Caco-2 (cell line): ENCODE results near the gene ST8SIA2. TPM values are rescaled to one million over a fixed set of nuclear protein-coding genes. Genes with fewer than 3 reads are reported as not detected.

Experiments
- BruUV-seq: library from RNA; stranded (reverse); fragments of 400-500 nt; replicated peaks from 2 replicates; lab custom pipeline; 2021; lab: Mats Ljungman, UMichigan
- CTCF ChIA-PET: fragments of 300-600 bp; sonication (Branson Sonifier 250); formaldehyde crosslinking; loops from one replicate; lab custom pipeline; 2022; ENCODE audit warnings: antibody characterized with exemption; lab: Charles Lee
- POLR2A ChIA-PET: fragments of 300-600 bp; sonication (Branson Sonifier 250); formaldehyde crosslinking; loops from one replicate; lab custom pipeline; 2022; ENCODE audit warnings: antibody characterized with exemption; lab: Charles Lee
- DNase-seq, 2 experiments: peaks; one replicate each; pipeline versions ENCODE4 v3.0.0 to v3.0.0-alpha.2; 2020 to 2022
- H3K27me3 ChIP-seq: replicated peaks from 2 replicates; pipeline ENCODE4 v1.6.0; 2011; ENCODE audit warnings: low read length; ENCODE audit not compliant: control insufficient read depth, insufficient read depth
- H3K36me3 ChIP-seq: 2 replicates; pipeline ENCODE4 v1.5.1; 2011; ENCODE audit warnings: low read length; ENCODE audit not compliant: control insufficient read depth, insufficient read depth
- H3K4me1 ChIP-seq: fragments of 250-450 bp; sonication (Bioruptor Pico); 2 replicates; pipeline ENCODE4 v1.5.1; 2020; ENCODE audit warnings: mild to moderate bottlenecking
- H3K4me3 ChIP-seq: 2 replicates; pipeline ENCODE4 v1.5.1; 2011; ENCODE audit warnings: low read depth, mild to moderate bottlenecking, control low read depth, low read length
- H3K9me3 ChIP-seq: fragments of 250-450 bp; sonication (Bioruptor Pico); 2 replicates; pipeline ENCODE4 v1.5.1; 2020; ENCODE audit warnings: mild to moderate bottlenecking, moderate library complexity
- H3K27ac Mint-ChIP-seq: one replicate; pipeline ENCODE4 v1.8.0; 2022; ENCODE audit warnings: mixed read lengths; ENCODE audit not compliant: unreplicated experiment
- H3K27me3 Mint-ChIP-seq: one replicate; pipeline ENCODE4 v1.8.0; 2022; ENCODE audit warnings: mixed read lengths; ENCODE audit not compliant: insufficient read depth, unreplicated experiment
- H3K36me3 Mint-ChIP-seq: one replicate; pipeline ENCODE4 v1.8.0; 2022; ENCODE audit warnings: mild to moderate bottlenecking, mixed read lengths; ENCODE audit not compliant: insufficient read depth, unreplicated experiment
- H3K4me1 Mint-ChIP-seq: one replicate; pipeline ENCODE4 v1.8.0; 2022; ENCODE audit warnings: low read depth, mixed read lengths; ENCODE audit not compliant: unreplicated experiment
- H3K4me3 Mint-ChIP-seq: one replicate; pipeline ENCODE4 v1.8.0; 2022; ENCODE audit warnings: mild to moderate bottlenecking, moderate library complexity, mixed read lengths; ENCODE audit not compliant: unreplicated experiment
- H3K9me3 Mint-ChIP-seq: one replicate; pipeline ENCODE4 v1.8.0; 2022; ENCODE audit warnings: mixed read lengths; ENCODE audit not compliant: unreplicated experiment
- CTCF ChIP-seq, 2 experiments: fragments of 200-600 bp in 1 of 2; IDR thresholded peaks; 1 replicate in 1 of 2; 2 replicates in 1 of 2; pipeline versions ENCODE4 v1.5.1 to v1.8.0; 2011 to 2022; ENCODE audit warnings: antibody characterized with exemption in 1 of 2, control low read depth in 1 of 2, inconsistent platforms in 1 of 2, low read depth in 1 of 2, low read length in 1 of 2, mild to moderate bottlenecking in 1 of 2, moderate library complexity in 1 of 2; ENCODE audit not compliant: insufficient read depth in 1 of 2, severe bottlenecking in 1 of 2, unreplicated experiment in 1 of 2
- intact Hi-C: fragments of 100-400 bp; cut with micrococcal nuclease; formaldehyde crosslinking; loops from one replicate; pipeline ENCODE4 v1.10.0; 2022; ENCODE audit not compliant: unreplicated experiment
- total RNA-seq: library from RNA; stranded (reverse); gene quantifications from 2 replicates; pipeline ENCODE4 v1.2.3, GENCODE V29; 2022

ST8SIA2 gene
- total RNA-seq, 1 experiment from 2014 or later = not detected

GRCh38 chr15:92466834-92467233, 73.2 kb downstream of the ST8SIA2 start:
- no peaks in the 10 kb centered on the region for H3K9me3 ChIP-seq
- no peaks in the 10 kb centered on the region for H3K4me1 ChIP-seq
- no TSS peak for BruUV-seq
- no peaks in the 10 kb centered on the region; the same call in 1 of the 2 replicates for H3K27me3 ChIP-seq
- Mint-ChIP-seq H3K27me3 (peaks cover 23% of the 10 kb centered on the region), H3K9me3 (no peaks in the 10 kb centered on the region), H3K36me3 (no peaks in the 10 kb centered on the region), H3K4me3 (no peak overlapping the region), H3K27ac (no peak overlapping the region), H3K4me1 (no peaks in the 10 kb centered on the region)
- ChIA-PET CTCF (no interaction called here), POLR2A (no interaction called here)
- no peak for DNase-seq
- no peaks in the 10 kb centered on the region for H3K36me3 ChIP-seq
- no peak for TF ChIP-seq CTCF (IDR thresholded peaks at IDR 0.05; ENCODE audit: insufficient read depth in 1 of 2, low read depth in 1 of 2, low read length in 1 of 2, severe bottlenecking in 1 of 2, unreplicated experiment in 1 of 2)
- intact Hi-C loops = no loop called here
- H3K4me3 ChIP-seq = no peak overlapping the region

GRCh38 chr15:92467245-92467644, 73.6 kb downstream of the ST8SIA2 start:
- no peak for DNase-seq
- intact Hi-C loops = no loop called here
- ChIA-PET POLR2A (no interaction called here), CTCF (no interaction called here)
- Mint-ChIP-seq H3K4me3 (no peak overlapping the region), H3K9me3 (no peaks in the 10 kb centered on the region), H3K27me3 (peaks cover 23% of the 10 kb centered on the region), H3K27ac (no peak overlapping the region), H3K36me3 (no peaks in the 10 kb centered on the region), H3K4me1 (no peaks in the 10 kb centered on the region)
- Histone ChIP-seq H3K9me3 (no peaks in the 10 kb centered on the region), H3K27me3 (no peaks in the 10 kb centered on the region; the same call in 1 of the 2 replicates), H3K4me3 (no peak overlapping the region), H3K4me1 (no peaks in the 10 kb centered on the region), H3K36me3 (no peaks in the 10 kb centered on the region)
- BruUV-seq = no TSS peak
- TF ChIP-seq CTCF (IDR thresholded peaks at IDR 0.05; ENCODE audit: insufficient read depth in 1 of 2, low read depth in 1 of 2, low read length in 1 of 2, severe bottlenecking in 1 of 2, unreplicated experiment in 1 of 2) = no peak

- Histone ChIP-seq H3K4me1 (no peaks in the 10 kb centered on the region), H3K4me3 (no peak overlapping the region), H3K36me3 (no peaks in the 10 kb centered on the region), H3K9me3 (no peaks in the 10 kb centered on the region), H3K27me3 (no peaks in the 10 kb centered on the region; the same call in none of the 2 replicates)
- H3K9me3 Mint-ChIP-seq = no peaks in the 10 kb centered on the region
- H3K4me3 Mint-ChIP-seq = no peak overlapping the region
- intact Hi-C loops = no loop called here
- no peaks in the 10 kb centered on the region for H3K4me1 Mint-ChIP-seq
- ChIA-PET POLR2A (no interaction called here), CTCF (no interaction called here)
- H3K36me3 Mint-ChIP-seq = no peaks in the 10 kb centered on the region
- H3K27ac Mint-ChIP-seq = no peak overlapping the region
- peaks cover 22% of the 10 kb centered on the region for H3K27me3 Mint-ChIP-seq
- no peak for DNase-seq
- no peak for TF ChIP-seq CTCF (IDR thresholded peaks at IDR 0.05; ENCODE audit: insufficient read depth in 1 of 2, low read depth in 1 of 2, low read length in 1 of 2, severe bottlenecking in 1 of 2, unreplicated experiment in 1 of 2)
- BruUV-seq = no TSS peak
Observed at GRCh38 chr15:92468991-92469390, 75.3 kb downstream of the ST8SIA2 start.
